ENCODE data around the gene ISM1.
"Not testable (repeated sequence)": the region's sequence is repeated elsewhere in the genome, so short reads cannot be mapped to it uniquely, and the experiment has no call there.

ISM1 gene

DNA sequence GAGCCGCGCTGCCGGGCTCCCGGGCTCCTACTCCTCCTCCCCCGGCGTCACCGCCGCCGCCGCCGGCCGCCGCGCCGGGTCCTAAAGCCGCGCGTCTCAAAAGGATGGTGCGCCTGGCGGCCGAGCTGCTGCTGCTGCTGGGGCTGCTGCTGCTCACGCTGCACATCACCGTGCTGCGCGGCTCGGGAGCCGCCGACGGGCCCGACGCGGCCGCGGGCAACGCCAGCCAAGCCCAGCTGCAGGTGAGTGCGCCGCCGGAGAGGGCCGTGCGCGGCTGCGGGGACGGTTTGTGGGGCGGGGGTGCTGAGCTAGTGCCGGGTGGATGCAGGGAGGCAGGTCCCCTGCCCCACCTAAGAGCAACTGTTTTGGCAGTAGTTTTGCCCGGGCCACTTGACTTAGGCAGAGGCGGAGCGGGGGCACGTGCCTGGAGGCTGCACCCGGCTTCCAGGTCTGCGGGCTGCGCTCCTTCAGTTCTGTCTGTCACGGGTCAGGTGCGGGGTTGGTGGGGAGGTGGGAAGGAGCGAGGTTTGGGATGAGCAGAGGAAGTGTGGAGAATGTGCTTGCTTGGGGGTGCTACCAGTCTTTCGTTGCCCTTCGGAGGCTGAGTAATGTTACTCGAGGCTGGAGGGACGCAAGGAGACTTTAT lies 722 bp downstream of the ISM1 start:
- DNase-seq = peak; percentile 61 to 75

DNA sequence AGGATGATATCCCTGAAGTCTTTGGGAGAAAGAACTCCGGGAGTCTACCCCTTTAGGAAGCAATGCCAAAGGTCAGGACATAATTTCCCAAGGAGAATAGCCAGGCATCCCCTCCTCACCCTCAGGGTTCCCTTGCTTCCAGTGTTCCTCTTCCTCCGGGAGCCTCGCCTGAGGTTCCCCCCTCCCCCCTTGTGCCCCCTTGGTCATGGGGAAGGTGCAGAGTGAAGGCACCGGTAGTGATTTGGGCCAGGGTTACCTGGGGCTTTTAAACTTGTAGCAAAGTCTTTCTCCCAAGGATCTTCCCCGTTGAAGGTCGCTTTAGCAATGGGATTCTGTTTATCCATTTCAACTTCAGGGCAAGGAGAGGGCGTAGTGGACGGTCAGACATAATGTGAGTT lies 1.2 kb downstream of the ISM1 start:
- DNase-seq = no peak

DNA sequence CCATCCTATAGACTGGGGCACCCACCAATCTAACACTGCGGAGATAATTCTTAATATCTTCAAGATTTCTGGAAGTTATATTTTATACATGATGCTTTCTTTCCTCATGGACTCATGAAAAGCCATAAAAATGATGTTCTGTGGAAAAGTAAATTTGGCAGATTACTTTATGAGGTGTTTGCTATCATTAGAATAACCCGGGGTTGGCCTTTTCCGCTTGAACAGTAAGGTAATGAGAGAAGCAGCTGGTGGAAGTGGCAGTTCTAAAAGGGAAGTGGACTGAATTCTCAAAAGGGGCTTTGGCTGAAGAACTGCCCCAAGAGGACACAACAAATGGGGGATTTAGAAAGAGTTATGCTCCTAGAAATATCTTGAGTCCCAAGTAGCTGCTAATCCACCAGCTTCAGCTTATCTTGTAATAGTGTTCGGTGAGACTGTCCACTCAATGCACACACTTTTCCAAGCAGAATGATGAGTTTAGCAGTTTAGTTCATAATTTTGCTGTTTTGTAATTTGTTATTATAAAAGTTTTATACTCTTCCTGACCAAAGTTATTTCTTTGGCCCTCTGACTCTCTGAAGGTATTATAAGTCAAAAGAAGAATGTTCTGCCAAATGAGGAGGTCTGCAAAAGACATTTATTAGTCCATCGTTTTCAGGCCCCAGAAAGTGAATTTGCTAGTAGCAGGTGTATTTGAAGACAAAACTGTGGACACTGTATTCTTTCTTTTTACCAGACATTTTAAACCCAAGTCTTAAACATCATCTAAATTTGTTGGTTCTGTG lies 2.9 kb downstream of the ISM1 start:
- DNase-seq = no peak

DNA sequence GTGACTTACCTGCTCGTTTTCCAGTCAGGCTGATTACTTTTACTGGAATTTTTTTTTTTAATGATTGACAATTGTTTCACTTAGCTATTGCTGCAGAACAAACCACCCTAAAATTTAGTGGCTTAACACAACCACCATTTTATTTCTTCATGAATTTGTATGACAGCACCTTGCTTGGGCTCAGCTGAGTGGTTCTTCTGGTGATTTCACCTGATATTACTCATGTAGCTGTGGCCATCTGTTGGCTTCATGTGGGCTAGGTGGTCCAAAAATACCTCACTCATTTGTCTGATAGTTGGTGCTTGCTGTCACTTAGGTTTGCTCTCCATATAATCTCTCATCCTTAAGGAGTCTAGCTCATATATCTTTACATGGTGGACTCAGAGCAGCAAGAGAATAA lies 5.3 kb downstream of the ISM1 start:
- DNase-seq = no peak

DNA sequence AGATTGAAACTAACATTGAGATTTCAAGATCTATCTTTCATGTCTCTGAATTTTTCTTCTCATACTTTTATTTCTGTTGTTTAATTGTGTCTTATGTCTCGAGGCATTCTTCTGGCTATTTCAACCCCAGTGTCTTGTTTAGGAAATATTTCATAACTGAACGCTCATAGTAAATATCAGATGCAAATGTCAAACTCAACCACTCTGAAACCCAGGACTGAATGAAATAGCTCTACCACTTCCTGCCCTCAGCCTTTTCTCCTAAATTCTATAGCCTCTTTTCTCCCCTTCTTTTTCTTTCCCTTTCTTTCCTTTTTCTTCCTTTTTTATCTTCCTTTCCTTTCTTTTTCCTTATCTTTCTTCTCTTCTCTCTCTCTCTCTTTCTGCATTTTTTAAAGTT lies 7.7 kb downstream of the ISM1 start:
- no peak for DNase-seq

DNA sequence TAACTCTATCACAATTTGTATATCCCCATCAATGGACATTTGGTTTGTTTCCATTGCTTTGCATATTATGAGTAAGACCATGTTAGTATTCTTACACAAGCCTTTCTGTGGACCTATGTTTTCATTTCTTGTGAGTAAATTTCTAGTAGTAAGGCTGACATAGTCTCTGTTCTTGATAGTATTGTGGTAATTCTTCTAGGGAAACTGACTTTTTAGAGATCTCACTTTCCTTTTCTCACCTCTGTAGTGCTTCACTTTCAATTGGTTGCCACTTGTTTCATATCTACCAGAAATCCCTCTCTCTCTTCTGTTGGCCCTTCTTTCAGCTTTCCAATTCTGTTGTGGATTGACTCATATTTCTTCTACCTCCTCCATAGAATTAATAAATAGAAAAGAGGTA lies 8.5 kb downstream of the ISM1 start:
- DNase-seq = no peak

DNA sequence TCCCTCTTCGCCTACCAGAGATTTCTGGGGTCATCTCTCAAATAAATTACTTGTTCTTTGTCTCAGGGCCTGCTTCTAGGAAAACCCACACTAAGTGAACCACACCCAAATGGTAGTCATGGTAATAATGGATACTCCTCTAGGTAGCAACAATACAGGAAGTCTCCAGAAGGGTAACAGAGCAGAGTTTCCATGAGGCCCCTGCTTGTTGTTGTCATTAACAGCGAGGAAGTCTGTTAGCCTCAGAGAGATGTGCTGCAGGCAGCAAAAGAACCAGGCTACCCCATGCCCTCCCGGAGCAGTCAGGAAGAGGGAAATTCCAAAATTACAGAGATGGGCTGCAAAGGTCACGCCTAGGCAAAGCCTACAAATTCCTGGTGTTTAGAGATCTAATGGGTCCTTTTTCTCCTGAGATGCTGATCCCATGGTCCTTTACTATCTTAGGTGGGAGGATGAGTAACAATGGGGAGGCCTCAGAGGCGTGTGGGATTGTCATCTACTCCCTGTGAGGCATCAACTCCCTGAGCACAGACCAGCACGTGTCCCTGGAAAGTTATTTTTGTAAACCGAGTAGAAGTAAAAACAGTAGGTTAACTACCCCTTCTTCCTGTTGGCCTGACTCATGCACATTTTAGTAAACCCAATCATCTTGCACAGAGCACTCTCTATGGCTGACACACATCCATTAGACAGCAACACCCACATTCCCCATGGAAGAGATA lies 10.1 kb downstream of the ISM1 start:
- no peak for DNase-seq

DNA sequence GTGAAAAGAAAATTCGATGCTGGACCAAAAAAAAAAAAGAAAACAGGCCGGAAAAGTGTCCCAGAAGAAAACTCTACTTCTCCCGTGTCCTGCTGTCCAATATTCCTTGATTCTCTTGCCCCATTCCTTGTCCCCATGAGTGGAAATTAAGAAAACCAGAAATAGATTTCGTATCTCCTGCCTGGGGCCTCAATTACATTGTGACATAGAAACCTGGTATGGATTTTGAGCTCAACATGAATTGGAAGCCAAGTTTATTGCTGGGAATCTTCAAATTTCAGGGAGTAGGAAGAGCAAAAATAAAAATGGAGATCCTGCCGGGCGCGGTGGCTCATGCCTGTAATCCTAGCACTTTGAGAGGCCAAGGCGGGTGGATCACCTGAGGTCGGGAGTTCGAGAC lies 11.9 kb downstream of the ISM1 start:
- DNase-seq = no peak

DNA sequence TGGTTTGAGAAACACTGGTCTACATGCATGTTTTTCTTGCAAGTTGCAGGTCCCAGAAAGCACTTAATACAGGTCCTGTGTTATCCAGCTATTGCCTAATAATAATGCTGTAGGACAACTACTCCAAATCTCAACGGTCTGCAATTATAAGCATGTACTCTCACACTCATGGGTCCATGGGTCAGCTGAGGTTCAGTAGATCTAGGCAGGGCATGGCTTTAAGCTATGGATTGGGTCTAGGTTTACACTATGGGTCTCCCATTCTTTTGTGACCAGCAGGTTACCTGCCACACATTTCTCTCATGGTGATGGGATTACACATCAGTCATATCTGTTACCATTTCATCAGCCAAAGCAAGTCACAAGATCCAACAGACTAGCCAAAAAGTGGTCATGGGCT lies 13.9 kb downstream of the ISM1 start:
- DNase-seq = no peak

DNA sequence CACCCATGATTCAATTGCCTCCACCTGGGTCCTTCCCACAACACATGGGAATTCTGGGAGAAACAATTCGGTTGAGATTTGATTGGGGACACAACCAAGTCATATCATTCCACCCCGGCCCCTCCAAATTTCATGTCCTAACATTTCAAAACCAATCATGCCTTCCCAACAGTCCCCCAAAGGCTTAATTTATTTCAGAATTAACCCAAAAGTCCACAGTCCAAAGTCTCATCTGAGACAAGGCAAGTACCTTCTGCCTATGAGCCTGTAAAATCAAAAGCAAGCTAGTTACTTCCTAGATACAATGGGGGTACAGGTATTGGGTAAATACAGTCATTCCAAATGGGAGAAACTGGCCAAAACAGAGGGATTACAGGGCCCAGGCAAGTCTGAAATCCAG lies 15.3 kb downstream of the ISM1 start:
- DNase-seq = not testable (repeated sequence)

DNA sequence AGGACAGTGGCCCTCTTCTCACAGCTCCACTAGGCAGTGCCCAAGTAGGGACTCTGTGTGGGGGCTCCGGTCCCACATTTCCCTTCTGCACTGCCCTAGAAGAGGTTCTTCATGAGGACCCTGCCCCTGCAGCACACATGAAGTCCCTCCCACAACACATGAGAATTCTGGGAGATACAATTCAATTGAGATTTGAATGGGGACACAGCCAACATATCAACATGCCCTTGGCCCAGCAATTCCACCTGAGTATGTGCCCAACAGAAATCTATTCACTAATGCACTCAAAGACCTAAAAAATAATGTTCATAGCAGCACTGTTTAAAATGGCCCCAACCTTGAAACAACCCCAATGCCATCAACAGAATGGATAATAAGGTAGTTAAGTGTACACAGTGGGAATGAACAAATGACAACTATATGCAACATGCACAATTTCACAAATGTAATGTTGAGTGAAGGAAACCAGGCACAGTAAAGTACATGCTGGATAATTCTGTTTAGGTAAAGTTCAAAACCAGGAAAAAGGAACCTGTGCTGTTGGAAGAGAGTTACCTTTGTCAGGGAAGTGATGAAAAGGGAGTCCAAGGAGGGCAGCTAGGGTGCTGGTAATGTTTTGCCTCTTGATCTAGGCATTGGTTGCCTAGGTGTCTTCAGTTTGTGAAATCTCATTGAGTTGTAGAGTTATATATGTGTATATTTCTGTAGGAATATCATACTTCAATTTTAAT lies 16.1 kb downstream of the ISM1 start:
- no peak for DNase-seq

DNA sequence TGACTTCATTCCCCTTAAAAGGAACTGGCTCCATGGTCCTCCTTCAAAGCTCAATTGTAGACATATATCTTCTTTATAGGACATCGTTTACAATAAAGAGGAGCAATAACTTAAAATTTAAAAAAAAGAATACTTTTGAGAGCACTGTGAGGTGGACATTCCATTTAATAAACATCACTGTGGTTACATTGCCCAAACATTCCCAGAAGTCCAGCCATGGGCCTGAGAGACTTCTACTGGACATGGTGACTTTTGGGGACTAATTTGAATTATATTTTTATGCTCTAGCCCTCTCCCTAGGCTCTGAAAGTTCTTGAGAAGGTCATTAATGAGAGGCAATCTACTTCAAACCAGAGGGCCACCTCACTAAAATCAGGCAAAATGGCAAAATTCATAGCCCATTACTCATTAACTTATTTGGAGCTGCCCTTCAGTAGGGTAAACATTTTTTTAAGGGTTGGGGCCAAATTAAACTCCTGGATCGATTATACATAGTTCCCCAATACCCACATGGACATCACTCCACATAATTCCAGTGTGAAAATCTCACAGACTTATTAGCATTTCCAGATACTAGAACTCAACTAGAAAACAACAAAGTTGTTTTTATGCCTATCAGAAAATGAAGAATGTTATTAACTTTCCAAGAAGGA lies 17.1 kb downstream of the ISM1 start:
- DNase-seq = no peak

DNA sequence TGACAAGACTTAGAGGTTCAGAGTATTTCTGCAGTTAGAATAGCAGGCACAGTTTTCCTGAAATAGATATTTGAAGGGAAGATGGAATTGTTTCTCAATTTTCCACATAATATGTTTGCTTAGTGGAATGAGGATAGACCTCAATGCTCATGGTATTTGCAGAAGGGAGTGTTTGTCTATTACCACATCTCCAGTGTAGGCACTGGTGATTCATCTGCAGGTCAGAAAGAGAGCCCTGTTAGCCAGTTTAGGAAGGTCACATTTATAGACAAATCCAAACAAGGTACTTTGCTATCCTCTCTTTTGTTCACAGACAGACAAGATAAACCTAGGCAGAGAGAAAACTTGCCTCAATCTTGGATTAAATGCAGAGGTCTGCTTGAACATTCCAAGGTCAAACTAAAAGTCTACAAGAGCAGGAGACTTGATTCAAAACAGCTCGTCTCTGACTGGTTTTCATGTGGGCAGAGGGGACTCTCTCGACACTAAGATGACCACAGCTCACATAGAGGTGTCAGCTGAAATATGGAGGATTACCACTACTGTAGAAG lies 22.8 kb downstream of the ISM1 start:
- no peak for DNase-seq

DNA sequence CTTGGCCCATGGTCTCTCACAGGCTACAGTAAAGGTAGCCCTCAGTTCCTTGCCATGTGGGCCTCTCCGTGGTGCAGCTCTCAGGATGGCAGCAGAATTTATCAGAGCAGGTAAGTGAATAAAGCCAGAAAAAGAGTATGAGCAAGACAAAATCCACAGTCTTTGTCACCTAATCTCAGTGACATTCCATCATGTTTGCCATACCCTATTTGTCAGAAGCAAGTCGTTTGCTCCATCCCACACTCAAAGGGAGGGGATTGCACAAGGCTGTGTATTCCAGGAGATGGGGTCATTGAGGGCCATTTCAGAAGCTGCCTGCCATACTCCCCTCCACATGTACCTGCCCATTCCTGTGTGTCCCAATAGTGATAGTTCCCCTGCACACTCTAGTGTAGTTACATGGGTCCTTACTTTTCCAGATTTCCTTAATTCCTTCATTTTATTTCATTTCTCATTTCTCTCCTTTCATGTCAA lies 24.2 kb downstream of the ISM1 start:
- no peak for DNase-seq

DNA sequence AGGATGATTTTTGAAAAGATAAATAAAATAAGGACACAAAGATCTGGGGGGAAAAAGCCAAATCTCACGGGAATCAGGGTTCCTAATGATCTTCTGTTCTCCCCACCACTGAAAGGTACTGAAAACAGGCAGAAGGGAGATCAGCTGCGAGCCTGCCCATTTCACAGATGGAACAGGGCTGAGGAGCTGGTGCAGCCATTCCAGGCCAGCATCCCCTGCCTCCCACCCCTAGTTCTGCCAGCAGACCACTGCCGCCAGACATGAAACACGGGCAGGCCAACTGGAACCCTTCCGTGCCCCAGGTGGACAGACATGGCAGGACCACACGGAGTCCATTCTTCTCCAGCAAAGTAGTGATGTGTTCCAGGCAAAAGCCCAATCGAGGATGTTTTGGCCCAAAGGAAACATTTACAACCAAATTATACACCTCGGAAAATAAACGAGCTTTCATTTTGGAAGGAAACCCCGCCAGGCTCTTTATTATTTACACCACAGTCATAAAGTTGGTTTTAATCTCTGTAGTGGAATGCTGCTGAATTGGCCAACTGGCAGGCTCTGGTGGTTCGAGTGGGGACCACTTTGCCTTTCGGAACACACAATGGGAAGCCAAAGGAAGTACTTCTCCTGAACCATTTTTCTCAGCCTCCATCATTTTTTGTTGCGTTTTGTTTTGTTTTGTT lies 28.2 kb downstream of the ISM1 start:
- DNase-seq = no peak

DNA sequence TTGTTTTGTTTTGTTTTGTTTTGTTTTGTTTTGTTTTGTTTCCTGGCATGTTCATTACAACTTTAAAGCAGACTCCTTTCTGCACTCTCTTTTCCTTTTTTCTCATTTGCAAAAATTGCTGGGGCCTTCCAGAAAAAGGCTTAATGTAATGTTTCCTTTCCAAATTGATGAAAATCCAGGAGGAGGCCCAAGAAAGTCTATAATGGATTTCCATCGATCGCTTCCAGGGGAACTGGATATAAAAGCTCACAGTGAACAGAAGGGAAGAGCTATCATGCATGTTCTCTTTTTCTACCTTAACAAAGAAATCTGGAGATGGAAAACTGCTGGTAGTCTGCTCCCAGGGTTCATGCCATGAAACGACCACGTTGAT lies 28.7 kb downstream of the ISM1 start:
- DNase-seq = no peak

DNA sequence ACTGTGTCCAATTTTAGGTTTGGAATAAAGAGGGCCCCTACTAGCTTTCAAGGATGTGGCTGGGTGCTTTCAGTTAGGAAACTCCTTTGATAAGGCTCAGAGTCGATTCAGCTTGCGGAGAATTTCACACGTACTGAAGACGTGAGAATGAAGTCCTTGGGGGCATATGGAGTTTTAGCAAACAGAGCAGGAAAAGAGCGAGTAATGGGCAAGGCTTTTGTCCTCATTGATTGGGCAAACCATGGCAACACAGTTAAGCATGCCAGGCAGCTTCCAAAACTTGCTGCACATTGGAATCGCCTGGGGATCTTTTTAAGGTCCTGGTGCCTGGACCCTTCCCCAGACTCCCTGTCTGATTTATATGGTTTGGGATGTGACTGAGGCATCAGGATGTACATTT lies 29.2 kb downstream of the ISM1 start:
- DNase-seq = no peak

DNA sequence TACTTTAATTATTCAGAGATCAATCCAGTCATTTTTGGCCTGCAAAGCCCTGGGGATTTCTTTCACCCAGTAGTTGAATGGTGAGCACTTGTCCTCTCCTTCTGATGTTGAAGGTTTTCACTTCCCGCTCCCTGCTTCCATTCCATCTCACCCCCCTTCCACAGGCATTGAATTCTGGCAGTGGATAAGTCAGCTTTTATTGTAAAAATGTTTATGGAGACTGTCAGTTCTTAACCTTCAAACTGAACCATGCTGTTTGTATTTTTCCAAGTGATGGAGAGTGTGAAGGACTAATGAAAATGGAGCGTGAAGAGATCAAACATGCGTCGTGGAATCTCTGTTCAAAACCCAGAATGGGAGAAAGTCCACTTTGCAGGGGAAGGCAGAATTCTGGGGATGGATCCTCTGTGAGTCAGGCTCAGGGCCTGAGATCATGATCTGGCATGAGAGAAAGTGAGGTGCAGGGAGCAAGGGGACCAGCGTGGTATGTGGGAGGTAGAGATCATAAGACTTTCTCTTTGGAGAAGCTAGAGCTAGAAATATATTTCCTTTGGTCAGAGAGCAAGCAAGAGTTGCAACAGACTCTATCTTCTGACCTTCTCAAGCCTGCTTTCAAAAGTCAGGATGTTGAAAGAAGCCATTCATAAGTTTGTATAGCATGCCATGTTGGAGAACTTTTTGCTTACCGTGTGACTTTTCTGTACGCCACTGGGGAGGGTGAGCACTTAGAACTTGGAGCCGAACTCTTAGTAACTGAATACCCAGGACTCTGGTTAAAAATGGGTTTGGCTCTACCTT lies 30.2 kb downstream of the ISM1 start:
- no peak for DNase-seq

DNA sequence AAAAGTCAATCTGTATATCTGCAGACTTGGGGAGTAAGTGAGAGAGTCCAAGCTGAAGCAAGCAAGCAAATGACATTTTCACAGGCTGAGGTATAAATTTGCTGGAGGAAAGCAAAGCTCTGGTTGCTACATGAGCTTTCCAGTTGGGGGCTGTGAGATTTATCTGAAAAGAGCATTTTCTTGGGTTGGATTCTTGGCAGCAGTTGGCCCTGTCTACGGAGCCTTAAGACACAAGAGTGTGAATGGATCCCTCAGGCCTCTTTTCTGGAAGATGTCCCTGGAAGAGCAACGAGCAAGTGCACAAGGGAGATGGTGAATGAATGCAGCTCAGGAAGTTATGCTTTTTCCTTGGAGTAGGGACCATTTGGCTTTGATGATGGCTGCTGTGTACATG lies 30.8 kb downstream of the ISM1 start:
- DNase-seq = no peak

DNA sequence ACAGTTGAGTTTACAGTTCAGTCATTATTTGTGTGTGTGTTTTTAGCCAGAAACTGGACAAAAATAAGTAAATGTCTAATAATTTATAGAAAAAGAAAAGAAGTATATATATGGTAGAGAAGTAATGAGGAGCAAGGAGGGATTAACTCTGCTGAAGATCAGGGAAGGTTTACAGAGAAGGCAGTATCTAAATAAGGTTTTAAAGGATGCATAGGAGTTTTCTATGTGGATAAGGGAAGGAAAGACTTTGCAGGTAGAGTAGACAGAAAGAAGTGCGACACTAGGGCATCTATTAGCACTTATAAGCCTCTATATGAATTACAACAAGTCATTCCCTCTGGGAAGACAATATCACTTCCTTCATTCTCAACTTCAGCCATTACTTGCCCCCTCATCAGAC lies 34.3 kb downstream of the ISM1 start:
- DNase-seq = no peak

DNA sequence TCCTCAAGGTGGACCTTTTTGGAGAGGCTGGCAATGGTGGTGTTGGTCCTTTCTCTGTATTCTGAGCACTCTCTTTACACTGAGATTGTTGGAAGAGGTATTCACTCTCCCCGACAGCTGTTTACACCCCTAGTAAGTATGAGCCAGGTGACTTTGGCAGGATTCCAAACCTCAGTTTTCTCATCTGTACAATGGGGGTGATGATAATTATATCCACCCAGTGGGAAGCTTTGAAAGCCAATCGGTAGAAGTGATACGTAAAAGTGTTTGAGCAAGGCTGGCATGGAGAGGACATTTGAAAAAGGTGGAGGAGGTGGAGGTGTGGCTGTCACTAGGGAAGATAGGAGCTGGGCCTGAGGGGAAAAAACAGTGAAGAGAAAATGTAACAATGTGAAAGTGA lies 35.5 kb downstream of the ISM1 start:
- no peak for DNase-seq

Measured in NCI-H2081 (cell line).